HG02759 (cell line): Measurements from ENCODE around the gene GHR.
"Not testable (repeated sequence)": the region's sequence is repeated elsewhere in the genome, so short reads cannot be mapped to it uniquely, and the experiment has no call there.

Experiments used
- ATAC-seq: cut with Tn5 transposase; IDR thresholded peaks from one replicate; pipeline ENCODE4 v1.9.1; 2021; ENCODE audit warnings: mild to moderate bottlenecking, moderate library complexity; ENCODE audit not compliant: unreplicated experiment

Gene GHR

GRCh38 chr5:42566652-42567295, 143.5 kb downstream of the GHR start:
- ATAC-seq = no peak

DNA sequence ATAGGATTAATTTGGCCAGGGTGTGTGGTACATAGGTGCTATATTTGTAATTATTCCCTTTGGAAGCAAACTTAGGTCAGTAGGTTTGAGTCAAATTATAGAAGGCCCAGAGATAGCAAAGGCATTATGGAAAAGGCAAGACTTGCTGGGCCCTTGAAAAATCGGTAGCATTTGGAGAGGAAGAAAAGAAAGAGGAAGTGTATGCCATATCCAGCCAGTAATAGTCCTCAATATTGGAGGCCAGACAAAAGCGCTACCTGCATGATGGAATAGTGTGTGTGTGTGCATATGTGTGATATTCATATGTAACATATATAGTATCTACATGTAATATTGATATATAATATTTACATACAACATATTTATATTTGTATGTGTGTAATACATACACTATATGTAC, 146.1 kb downstream of the GHR start:
- no peak for ATAC-seq

DNA sequence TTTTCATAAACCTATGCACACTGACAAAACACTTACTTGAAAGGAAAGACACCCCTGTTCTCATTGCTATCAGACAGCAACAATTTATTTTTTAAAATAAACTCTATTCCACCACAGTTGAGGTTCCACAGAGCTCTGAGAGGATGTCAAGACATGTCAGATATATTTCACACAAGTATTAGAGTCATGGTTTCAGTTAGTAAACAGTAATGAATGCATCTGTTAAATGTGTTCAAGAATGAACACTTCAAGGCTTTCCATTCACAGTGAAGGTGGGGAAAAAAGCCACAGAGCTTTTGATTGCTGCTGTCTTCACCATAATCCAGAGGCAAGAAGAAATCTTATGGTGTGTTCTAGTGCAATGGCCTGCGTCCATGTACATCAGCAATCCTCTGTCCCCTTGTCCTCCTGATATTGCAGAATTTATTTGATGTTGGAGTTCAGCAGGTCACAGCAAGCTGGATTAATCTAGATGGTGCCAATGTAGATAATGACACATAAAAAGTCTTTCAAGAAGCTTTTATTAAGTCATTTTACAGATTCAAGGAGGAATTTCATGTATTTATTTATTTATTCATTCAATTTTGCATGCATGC, 146.8 kb downstream of the GHR start:
- no peak for ATAC-seq

GRCh38 chr5:42570966-42571960, 148.0 kb downstream of the GHR start:
- no peak for ATAC-seq

DNA sequence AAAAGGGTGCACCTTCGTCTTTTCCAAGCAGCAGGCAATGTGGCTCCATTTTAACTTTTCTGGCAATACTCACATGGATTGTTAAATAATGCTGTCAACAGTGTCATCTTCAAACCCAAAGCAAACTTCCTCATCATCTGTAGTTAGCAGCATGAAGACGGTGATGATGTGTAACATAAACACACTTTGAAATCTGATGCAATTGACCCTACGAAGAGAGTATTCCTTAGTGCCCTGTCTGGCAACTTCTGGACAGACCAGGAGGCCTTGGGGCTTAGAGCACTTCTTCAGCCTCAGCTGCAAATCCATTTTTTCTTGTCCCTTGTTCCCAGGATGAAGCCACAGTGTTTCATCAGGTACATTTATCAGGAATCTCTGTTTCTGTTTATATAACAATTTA, 149.1 kb downstream of the GHR start:
- ATAC-seq = no peak

GRCh38 chr5:42573386-42573785, 150.1 kb downstream of the GHR start:
- no peak for ATAC-seq

GRCh38 chr5:42575914-42576313, 152.7 kb downstream of the GHR start:
- not testable (repeated sequence) for ATAC-seq

DNA sequence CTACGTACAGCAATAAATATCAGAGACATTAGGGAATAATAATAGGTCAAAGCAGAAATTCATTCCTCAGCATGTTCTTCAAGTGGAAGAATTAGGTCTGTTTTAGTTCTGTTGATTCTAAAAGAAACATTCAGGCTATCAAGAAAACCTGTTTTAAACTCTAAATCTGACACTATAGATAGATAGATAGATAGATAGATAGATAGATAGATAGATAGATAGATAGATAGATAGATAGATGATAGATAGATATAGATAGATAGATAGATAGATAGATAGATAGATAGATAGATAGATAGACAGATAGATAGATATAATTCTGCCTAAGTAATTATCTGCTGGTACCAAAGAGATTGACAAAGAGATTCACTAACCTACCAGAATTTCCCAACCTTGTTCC, 155.7 kb downstream of the GHR start:
- ATAC-seq = not testable (repeated sequence)

- ATAC-seq = no peak
Measured at GRCh38 chr5:42579320-42579719, 156.1 kb downstream of the GHR start.

DNA sequence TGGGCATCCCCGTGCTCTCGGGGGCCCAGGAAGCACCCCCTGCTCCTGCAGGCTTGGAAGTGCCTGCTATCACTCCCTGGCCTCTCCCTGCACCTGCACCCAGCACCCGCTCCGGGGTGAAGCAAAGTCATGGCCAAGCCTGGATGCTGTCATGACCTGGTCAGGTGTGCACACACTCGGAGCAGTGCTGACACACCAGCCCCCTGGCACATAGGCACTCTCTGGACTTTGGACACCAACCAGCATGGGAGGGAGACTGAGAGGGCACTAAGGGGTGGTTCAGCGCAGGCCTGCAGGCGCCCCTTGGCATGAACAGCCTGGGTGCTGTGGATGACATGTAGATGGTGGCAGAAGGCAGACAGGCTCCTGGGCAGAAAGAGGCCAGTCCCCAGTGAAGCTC, 158.6 kb downstream of the GHR start:
- ATAC-seq = no peak

DNA sequence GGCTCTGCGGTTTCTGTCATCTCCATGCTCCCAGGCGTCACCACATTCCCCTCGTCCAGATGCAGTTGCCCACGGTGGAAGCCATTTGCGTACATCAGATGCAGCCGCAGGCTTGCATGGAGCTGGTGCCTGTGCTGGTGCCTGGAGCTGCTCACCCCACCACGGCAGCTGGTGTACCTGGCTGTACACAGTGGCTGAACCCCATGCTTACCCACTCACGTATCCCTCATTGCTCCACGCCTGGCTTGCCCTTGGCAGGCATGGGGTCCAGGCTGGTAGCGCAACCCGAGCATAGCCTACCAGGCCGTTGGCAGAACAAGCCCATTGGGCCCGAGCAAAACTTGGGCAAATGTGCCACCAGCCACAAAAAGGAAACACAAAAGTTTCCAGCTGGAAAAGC, 159.5 kb downstream of the GHR start:
- ATAC-seq = no peak

DNA sequence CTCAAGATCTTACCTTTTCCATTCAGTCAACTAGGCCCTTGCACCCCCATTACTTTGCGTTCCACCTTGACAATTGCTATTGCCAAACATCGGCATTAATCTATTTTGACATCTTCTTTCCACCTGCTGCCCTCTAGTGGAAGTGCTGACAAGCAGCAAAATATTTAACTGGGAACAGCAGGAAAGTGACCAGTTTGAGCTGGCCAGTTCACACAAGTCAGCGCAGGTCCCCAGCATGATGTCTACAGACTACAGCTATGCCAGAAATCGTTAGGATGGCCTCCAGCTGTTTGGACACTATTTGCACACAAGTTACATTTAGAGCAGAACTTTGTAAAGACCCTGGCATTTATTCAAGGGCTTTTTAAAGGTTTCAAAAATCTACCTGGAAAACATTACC, 160.1 kb downstream of the GHR start:
- ATAC-seq = peak; percentile 67

DNA sequence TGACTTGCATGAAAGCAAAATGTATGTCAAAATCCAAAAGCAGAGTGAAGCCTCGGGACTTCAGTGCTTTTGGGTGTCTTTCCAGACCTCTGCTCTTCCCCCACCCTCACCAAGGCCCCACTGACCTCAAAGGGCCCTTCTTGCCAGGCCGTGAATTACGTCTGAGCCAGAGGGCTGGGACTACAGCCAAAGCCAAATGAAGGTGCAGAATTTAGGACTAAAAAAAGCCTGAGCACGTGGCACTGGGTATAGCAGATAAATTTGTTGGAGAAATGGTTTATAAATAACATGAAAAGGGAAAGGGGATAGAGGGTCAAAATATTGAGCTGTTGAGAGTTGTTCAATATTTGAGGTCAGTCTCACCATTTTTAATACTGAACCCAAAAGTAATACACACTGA, 163.4 kb downstream of the GHR start:
- no peak for ATAC-seq

DNA sequence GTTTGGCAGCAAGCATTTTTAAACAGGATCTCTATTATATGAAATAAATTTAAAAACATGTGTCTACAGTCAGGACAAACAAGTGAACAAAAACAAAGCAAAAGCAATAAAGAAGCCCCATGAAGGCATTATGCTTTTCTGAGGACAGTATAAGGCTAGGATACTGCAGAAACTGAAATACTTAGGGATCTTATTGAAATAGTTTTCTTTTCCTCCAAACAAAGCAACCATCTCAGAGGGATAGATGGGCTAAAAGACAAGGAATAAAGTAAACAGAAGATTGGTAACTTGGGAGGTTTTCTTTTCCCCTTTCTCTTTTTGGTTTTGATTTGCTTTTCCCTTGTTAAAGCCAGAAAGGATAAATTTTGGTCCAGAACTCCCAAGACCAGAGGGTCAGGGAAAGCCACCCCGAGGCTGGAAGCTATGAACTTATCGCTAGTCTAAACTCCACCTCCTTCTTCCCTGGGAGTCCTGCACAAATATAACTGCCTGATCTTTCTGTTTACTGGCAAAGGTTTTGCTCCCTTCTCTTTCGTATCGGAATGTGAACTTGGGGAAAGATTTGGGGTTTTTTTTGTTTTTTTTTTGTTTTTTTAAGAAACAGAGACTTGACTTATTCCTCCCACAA, 164.0 kb downstream of the GHR start:
- ATAC-seq = no peak

- ATAC-seq = no peak
Measured at GRCh38 chr5:42590566-42590965, 167.3 kb downstream of the GHR start.

DNA sequence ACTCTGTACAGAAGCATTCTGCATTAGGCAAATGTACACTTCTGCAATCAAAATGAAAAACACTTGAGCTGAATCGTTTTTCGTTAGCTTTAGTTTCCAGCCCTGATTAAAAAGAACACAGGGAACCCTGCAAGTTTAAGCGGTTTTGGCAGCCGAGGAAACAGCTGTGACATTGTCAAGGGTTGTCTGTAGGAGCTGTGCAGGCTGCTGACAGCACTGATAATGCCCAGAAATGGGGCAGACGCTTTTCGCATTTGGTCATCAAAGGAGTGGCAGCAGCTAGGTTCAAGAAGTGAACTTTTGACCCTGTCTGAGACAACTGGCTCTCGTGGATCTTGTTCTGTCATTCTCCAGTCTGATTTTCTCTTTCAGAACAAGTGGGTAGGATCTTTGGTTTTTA, 167.8 kb downstream of the GHR start:
- ATAC-seq = no peak

DNA sequence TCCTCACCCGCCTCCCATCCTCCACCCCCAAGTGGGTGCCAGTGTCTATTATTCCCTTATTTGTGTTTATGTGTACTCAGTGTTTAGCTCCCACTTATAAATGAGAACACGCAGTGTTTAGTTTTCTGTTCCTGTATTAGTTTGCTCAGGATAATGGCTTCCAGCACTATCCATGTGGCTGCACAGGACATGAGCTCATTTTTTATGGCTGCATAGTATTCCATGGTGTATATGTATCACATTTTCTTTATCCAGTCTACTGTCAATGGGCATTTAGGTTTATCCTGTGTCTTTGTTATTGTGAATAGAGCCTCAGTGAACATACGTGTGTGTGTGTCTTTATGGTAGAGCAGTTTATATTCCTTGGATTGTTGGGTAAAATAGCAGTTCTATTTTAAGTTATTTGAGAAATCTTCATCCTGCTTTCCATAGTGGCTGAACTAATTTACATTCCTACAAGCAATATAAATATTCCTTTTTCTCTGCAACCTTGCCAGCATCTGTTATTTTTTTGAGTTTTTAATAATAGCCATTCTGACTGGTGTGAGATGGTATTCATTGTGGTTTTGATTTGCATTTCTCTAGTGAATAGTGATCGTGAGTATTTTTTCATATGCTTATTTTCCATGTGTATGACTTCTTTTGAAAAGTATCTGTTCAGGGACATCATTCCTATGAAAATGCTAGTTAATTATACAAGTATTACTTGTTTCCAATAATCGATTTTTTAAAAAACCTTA, 169.3 kb downstream of the GHR start:
- no peak for ATAC-seq

- ATAC-seq = no peak
Measured at GRCh38 chr5:42593591-42593990, 170.4 kb downstream of the GHR start.

GRCh38 chr5:42595597-42595996, 172.4 kb downstream of the GHR start:
- ATAC-seq = no peak

GRCh38 chr5:42596817-42597216, 173.6 kb downstream of the GHR start:
- ATAC-seq = no peak
